Right kidney (tissue), 9 donors: ENCODE data around the gene GPR155.
A peak's percentile ranks its signal among the peaks of the same experiment; 100 is the strongest.

Experiments used
- DNase-seq: peaks from one replicate; pipeline ENCODE4 v3.0.0-alpha.2; 2016
- long read RNA-seq, 8 donors: transcript quantifications; one replicate each; lab custom pipeline, GENCODE V29; 2026

GPR155 gene
- long read RNA-seq, donor 1, result 0 reads
- long read RNA-seq, donor 2, result 0 reads
- long read RNA-seq, donor 3, result 0 reads
- long read RNA-seq, donor 4, partial matches to known transcripts, result 8 of 8 reads
- long read RNA-seq, donor 4, other reads (novel, unspliced or antisense), result 0 of 8 reads
- long read RNA-seq, donor 5, result 0 reads
- long read RNA-seq, donor 6, result 0 reads
- long read RNA-seq, donor 7, result 0 reads
- long read RNA-seq, donor 8, result 0 reads

- DNase-seq, result peak; percentile 86
Measured at GRCh38 chr2:174486563-174487107, at the start of gene GPR155. Gene GPR155 (minus strand): TSS chr2:174487029. CDS start chr2:174481956, 5,073 bp downstream.

DNA sequence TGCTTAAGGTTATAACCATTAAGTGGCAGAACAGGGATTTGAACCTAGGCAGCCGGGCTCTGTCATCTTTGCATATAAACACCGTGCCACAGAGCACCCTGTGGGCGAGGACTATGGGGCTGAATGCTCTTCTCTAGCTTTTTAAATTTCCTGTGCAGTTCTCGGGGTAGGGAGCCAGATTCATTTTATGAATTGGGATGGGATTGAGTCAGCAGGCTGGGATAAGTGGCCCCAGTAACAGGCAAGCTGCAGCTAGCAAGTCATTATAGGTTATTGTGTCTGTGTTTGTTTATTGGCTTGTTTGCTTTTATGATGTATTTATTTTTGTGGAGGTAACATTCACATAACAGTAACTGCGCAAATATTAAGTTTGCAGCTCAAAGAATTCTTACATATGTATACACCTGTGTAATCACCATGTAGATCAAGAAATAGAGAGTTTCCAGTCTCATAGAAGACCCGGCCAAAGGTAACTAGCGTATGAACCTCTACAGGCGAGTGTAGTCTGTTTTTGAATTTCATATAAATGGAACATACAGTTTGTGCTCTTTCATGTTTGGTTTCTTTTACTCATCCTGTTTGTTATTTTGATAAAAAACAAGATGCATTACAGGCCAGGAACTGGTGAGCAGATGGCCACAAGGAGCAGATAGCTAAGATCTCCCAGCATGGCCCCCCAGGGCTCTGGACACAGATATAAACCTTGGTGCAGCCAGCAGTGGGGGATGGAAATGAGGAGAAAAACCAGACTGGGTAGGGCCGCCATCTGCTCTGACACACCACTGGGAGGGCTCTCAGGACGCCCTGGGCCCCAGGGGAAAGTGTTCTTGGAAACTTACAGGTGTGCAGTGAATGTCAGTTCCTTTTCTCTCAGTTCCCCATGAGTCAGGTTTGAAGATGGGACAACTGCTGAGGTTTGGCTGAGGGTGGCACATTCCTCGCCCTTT, 49.2 kb upstream of the GPR155 start:
- DNase-seq, result no peak

- DNase-seq, result no peak
Measured at GRCh38 chr2:174535083-174535482, 48.3 kb upstream of the GPR155 start.

- DNase-seq, result no peak
Measured at GRCh38 chr2:174529916-174530315, 43.1 kb upstream of the GPR155 start.

DNA sequence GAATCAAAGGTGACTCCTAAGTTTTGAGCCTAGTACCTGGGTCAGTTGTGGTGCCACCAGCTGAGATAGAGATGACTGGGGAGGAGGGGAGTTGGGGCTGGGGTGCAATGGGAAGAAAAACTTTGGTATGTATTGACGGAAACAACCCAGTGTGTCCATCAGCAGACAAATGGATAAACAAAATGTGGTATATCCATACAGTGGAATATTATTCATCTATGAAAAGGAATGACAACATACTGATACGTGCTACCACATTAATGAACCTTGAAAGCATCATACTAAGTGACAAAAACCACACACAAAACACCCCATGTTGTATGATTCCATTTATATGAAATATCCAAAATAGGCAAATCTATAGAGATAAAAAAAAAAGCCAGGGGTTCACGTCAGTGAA, 41.1 kb upstream of the GPR155 start:
- DNase-seq, result no peak

GRCh38 chr2:174527101-174527721, 40.4 kb upstream of the GPR155 start:
- DNase-seq, result no peak

DNA sequence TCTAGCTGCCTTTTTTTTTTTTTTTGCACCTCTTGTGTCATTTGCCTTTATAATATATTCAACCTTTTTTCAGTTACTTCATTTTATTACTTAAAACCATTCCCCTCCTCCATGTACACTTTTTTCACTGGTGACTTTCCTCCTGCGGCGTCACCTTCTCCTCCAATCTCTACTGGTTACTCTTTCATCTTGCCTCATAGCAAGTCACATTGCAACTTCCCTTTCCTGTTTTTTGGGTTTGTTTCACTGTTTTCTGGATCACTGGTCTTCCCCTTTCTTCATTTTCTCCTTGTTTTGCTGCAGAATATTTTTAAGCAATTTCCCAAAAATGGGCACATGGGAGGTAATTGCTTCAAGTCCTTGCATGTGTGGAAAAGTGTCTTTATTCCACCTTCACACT, 37.7 kb upstream of the GPR155 start:
- no peak for DNase-seq

DNA sequence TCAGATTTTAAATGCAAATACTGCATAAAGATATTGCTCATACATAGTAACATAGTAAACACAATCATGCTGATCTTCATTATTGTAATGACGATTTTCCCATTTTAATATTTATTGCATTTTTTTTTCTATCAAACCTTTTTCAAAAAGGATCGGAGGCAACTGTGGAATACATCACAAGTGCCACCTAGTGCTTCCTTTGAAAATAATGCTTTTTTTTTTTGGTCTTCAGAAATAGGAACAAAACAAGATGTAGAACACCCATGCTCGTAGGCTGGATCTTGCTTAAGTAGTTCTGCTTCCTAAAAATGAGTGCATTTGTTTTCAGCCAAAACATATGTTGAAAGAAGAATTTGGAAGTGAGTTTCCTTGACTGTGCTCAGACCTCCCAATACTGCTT, 35.7 kb upstream of the GPR155 start:
- DNase-seq, result no peak

DNA sequence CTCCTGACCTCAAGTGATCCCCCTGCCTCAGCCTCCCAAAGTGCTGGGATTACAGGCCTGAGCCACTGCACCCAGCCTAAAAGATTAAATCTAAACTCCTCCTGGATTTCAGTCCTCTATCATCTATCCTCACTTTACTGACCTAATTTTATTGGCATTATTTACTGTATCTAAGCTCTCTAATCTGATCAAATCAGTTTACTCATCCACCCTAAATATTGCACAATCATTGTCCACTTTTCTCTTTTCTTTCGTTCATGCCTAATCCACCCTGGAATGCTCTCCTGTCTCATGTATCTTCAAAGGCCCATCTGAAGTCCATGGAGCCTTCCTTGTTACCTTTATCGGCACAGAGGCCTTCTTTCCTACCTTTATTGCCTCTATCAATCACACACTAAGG, 31.6 kb upstream of the GPR155 start:
- DNase-seq, result no peak

DNA sequence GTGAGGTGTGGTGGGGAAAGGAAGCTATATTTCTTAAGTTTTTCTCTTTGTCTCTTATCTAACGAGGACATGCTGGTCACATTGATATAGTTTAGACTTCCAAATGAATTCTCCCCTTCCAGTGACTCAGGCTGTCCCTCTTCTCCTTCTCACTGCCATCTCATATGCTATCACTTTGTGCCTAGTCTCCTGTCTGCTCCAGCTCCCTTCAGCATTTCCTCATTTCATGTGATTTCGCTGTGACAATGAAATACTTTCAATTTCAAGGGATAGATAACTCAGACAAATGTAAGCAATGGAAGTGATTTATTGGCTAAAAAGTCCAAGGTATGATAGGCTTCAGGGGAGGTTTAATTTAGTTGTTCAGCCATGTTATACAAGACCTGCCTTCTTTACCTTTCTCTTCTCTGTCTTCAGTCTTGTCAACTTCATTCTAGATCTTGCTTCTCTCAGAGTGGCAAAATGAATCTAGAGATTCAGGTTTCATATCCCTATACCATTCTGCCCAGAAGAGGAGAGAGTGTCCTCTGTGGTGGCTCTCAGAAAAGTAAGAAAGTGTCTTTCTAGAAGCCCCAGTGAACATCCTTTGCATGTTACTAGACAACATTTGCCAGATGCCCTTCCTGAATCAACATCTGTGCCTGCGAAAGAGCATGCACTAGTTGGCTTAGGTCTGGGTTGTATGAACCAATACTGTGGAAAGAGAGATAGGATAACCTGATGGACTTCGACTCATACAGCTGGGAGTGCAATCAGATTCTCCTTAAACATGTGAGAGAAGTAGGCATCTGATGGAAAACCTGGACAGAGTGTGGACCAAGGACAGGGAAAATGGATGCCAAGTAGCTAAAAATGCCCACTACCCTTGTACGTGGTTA, 29.9 kb upstream of the GPR155 start:
- no peak for DNase-seq

- no peak for DNase-seq
Measured at GRCh38 chr2:174512345-174512744, 25.5 kb upstream of the GPR155 start.

DNA sequence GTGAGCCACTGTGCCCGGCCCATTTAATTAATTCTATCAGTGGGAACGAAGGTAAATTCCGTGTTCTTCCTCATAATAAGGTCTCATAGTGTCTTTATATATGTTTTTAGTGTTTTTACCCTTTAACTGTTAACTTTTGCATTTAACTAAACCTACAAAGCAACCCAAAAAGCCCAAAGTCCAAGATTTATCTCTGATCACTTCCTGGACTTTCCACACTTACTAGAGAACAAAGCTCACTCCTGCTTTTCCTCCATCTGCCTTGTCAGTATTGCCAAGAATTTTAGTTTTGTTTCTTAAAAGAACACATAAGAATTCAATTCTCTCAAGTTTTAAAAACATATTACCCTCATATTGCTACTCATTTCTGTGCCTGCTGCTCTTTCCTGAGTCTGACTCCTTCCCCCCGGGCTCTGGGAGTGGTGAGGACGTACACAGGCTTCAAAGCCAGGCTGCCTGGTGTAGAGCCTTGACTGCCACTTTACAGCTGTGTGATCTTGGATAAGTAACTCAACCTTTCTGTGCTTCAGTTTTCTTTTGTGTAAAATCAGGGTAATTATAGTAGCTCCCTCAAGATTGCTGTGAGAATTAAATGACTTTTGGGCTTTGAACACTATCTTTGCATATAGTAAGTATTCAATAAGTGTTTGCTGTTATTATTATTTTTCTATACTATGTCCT, 24.9 kb upstream of the GPR155 start:
- no peak for DNase-seq

DNA sequence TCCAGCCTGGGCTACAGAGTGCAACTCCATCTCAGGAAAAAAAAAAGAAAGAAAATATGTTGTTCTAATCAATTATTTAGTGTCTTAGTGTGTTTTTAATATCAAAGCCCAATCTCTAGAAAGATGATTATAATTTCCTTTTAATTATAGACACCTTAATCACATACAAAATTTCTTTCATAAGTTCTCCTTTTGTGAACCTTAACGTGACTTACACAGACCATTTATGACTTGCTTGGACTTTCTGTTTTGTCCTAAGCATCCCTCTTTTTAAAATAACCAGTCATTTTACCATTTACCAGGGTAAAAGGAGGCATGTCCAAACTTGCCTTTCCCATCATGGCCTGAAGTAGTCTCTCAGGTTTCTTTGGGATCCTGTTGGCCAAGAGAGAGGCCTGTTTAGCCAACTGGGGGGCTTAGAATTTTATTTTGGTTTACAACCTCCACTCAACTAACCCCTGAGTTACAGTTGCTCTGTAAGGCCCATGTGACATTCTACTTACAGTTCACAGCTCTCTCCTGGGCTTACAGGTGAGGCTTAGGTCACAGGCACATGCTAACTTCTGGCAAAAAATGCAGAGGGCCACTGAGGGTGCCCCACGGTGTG, 23.9 kb upstream of the GPR155 start:
- no peak for DNase-seq

DNA sequence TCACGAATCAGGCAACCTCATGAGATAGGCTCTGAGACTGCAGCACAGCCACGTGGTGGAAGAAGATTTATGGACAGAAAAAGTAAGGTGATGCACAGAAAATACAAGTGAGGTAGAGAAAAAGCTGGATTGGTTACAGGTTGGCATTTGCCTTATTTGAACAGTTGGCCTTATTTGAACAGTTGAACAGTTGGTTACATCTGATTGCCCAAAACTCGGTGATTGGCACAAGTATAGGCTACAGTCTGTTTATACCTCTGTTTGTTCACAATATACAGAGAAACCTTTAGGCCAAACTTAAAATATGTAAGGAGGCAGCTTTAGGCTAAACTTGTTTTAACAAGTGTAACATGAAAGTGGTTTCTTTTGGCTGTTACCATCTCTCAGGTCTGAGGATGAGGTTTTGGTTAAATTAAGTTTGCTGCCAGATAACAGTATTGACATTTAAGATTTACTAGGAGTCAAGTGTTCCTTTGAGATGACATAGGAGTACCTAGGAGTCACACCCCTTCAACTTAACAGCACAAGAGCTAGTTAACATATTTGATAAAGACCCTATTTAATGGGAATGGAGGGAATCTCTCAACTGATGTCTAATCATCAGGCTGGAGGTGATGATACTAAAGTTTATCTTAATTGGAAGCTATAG, 16.5 kb upstream of the GPR155 start:
- no peak for DNase-seq

DNA sequence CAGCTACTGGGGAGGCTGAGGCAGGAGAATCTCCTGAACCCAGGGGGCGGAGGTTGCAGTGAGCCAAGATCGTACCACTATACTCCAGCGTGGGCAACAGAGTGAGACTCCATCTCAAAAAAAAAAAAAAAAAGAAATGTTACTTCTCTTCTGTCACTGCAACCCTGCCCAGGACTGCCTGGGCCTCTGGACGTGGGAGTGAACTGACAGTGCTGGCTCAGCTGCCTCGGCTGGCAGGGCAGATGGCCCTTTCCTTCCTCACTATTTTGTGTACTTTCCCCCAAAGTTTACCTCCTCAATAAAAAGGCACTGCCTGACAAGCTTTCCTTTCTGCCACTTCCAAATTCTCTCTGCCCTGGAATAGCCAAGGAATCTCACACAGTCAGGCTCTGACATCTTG, 12.5 kb upstream of the GPR155 start:
- no peak for DNase-seq

DNA sequence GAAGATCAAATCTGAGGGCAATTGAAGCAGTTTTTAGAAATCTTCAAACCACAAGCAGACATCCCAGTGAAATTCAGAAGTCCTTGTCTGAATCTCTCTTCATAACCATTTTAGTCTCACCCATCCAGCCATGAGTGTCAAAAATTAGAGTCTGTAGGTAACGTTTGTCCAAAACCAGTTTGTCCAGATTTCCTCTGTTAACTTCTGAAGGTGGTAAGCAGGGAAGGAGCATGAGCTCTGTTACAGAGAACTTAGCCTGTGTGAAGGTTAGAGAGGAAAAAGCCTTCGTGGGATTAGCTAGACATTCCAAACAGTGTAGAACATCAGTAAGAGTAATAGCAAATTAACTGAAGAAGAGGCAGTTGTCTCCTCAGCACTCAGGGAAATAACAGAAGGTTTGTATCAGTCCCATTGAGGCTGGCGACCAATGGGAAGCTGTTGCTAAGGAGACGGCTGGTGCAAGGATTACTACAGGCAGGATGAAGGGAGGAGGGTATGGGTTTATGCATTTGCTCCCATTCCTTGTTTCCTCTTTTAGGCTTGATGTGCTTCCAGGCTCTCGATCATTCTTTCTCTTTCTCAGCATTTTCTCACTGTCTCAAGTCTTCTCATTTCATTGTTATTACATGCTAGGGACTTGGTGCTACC, 8.7 kb upstream of the GPR155 start:
- peak; percentile 6 for DNase-seq

GRCh38 chr2:174493549-174494331, 6.9 kb upstream of the GPR155 start:
- DNase-seq, result no peak

GRCh38 chr2:174492963-174493431, 6.2 kb upstream of the GPR155 start:
- no peak for DNase-seq

DNA sequence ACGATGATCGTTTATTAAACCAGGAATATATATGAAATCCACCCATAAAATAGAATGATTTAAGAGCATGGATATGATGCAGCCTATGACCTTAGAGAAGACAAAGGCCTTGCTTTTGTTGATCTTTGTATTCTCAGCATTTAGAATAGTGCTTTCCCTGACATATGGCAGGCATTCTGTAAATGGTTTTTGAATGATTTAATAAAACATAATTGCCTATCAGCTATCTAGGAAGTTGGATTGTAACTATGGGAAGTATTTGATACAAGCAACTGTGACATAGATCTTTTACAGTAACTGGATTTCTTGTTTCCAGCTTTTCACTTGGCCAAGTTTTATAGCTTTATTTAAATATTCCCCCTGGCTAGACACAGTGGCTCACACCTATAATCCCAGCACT, 5.1 kb upstream of the GPR155 start:
- DNase-seq, result no peak
